HG03097 (cell line): ENCODE data around the gene IRX1.

Source experiments
- ATAC-seq: cut with Tn5 transposase; IDR thresholded peaks from one replicate; pipeline ENCODE4 v1.9.1; 2021; ENCODE audit not compliant: unreplicated experiment, low FRiP score

The IRX1 gene

DNA sequence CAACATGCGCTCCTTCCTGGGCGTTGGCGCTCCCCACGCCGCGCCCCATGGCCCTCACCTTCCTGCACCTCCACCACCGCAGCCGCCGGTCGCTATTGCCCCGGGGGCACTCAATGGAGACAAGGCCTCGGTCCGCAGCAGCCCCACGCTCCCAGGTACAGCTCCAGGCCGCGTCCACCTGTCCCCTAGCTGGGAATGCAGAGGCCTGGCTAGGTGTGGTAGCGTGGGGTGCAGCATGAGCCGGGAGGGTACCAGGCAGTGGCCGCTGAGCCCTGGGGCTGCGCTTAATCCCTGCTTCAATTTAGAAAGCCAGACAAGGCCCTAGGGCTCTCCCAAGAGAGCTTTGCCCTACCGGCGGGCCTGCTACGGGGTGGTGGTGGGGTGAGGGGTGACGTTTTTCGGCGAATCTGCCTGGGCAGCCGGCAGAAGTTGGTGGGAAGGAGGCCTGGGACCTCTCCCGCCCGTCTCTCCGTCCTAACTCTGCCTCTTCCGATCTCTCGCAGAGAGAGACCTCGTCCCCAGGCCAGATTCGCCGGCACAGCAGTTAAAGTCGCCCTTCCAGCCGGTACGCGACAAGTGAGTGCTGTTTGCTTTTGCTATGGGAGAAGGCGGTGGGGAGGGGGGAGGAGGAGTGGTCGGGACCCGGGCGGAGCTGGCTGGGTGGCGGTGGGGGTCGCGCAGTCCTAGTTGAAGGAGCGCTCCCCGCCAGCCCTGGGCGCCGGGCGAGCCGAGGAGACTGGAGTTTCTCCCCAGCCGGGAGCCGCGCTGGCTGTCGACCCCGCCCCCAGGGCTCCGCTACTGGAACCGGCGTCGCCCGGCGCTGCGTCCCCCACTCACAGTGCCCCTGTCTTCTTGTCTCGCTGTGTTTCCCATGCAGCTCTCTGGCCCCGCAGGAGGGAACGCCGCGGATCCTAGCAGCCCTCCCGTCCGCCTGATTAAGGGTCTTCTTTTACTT lies 4.8 kb downstream of the IRX1 start:
- ATAC-seq, result no peak

DNA sequence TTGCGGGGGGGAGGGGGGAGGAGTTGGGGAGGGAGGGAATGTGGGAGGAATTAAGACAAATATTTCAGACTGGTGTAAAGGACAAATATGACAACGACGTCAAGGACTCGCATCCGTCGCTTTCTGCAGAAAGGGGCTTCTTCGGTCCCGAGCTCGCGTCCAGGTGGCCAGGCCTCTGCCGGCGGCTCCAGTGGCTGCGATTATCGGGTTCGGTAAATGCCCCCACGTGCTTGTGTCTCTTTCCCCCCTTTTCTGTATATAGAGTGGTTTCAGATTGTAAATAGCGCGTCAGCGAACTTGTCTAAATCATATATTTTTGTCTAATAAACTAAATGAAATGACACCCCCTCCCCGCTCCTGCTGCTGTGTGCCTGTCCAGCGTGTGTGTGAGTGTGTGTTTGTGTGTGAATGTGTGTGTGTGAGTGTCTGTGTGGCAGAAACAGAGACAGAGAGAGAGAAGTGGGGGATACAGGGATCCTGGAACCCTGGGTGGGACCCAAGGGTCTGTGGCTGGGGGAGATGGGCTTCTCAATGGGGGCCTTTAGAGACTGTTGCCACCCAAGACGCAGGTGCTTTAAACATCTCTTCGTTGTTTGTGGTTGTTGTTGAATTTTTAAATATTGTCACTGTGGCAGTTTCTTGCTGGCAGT lies 5.6 kb downstream of the IRX1 start:
- no peak for ATAC-seq

DNA sequence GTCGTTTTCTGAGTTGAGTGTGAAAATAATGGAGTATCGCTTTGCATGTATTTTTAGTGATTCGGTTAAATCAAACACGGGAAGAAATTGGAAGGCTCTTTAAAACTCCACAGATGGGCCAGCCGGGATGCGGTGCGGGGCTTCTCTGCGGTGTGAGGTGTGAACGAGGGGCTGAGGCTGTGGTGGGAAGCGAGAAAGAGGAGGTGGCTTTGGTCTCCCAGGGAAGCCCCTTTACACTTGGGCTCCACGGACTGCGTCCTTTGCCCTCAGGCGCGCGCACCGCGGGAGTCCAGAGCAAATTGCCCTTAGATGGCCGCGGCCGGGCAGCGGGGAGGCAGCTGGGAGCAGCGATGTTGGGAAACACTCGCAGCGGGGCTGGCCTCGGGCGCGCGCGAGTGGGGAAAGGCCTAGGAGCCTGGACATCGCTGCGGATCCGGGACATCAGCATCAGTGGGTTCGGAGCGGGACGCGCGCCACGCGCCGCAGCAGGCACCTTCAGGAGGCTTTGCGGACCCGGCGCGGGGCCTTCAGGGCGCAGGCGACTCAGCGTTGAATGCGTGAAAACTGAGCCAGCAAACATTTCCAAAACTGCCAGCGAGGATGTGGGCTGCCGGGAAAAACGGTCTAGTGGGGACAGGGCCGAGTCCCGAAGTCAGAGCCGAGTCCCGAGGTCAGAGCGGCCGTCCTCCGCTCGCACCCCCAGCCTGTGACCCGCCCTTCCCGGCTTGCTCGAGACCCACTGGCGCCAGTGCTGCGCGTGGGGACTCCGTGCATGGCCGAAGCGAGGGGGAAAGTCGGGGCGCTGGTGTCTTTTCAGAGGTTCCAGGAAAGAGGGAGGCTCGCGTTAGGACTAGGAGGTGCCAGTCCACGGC lies 6.5 kb downstream of the IRX1 start:
- ATAC-seq, result no peak

DNA sequence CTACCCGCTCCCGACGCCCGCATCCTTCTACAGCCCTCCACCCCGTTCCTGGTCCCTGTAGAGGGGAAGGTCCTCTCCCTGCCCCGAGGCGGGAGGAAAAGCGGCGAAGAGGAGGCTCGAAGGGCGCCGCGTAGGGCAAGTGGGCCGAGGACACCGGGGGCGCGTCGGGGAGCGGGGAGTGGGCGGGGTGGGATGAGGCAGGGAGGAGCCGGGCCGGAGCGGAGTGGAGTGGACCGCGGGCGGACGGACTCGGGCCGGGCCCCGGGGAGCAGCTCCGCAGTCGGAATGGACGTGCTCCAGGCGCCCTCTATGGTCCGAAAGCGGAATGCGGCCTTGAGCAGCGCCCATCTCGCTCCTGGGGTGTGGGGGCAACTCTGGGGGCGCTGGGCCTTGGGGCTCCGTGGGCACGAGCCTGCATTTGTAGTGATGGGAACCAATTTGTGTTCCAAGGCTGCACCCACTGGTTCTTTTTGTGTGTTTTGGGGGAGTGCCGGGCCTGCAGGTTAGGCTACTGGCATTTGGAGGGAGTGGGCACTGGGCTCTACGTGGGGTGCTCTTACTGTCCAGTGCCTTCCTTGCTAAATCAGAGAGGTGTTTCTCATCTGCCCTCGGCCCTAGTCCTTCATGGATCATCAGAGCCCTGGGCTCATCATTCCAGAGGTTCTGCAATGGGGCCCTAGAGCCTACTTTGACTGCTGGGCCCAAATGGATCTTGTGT lies 7.3 kb downstream of the IRX1 start:
- no peak for ATAC-seq

DNA sequence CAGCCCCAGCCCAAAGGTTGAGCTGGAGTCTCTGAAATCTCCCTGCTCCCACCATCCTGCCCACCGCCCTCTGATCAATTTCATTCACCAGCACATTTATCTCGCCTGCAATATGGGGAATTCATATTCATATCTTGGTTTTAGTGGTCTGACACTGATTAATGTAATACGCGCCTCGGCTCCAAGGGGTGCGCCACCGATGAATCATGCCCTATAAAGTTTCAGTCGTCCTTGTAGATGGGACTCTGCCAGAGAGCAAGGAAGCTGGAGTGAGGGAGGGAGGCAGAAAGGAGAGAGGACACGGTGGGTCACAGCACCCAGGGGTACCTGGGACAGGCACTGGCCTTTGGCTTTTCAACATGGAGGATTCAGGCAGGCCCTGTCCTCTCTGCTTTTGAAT lies 8.9 kb downstream of the IRX1 start:
- no peak for ATAC-seq

DNA sequence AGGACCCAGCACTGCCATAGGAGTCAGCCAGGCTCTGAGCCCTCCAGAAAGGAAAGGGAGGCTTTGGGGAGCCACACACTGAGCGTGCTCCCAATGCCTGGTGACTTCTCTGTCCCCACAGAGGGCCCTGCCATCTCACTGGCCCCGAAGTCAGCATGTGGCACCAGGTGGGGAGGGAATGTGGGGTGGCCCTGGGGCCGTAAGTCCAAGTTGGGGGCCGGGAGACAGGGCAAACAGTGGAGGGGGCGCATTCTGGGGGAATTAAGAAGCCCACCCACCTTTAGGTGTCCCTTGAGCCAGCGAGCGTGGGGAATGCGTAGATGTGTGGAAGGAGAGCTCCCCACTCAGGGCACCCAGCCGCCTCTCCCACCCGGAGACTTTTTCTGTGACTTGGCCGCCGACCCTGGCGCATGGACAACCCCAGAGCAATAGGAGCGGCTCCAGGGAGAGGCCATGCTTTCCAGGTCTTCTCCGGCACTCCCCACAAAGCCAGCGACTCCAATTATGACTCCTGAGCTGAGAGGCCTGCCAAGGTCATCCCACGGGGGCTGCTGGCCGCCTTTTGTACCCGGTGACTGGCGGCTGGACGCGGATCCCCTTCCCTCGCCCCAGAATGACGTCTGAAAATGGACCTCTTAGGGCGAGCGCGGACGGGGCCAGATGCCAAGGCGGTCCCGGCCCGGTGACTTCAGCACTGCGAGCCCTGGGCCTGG lies 9.8 kb downstream of the IRX1 start:
- ATAC-seq, result no peak

DNA sequence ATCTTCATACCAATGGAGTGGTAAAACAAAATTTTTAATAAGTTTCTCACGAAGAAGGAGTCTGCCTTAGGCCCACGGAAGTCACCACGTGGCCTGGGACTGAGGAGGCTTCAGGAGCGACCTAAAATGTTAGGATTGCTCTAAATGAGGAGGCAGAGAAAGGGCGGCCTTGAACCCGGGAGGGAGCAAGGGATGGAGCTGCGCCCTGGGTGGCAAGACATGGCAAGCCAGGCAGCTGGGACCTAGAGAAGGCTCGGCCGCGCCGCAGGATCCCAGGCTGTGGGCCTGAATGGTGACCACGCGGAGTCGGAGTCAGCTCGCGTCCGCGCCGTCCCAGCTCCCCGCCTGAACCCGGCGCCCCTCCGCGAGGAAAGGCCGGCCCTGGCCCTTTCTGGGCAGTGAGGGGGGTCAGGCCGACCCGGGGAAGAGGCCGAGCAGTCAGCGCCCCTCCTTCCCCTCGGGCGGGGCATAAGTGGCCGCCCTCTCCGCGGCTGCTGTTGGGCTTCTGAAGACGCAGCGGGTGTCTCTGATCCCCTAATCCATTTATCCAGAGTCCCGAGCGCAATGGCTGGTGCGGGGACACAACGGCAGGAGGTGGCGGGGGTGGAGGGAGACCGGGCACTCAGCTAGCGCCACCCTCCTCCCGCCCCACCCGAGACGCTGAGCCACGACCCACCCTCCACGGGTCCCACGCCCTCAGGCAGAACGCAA lies 10.6 kb downstream of the IRX1 start:
- no peak for ATAC-seq

DNA sequence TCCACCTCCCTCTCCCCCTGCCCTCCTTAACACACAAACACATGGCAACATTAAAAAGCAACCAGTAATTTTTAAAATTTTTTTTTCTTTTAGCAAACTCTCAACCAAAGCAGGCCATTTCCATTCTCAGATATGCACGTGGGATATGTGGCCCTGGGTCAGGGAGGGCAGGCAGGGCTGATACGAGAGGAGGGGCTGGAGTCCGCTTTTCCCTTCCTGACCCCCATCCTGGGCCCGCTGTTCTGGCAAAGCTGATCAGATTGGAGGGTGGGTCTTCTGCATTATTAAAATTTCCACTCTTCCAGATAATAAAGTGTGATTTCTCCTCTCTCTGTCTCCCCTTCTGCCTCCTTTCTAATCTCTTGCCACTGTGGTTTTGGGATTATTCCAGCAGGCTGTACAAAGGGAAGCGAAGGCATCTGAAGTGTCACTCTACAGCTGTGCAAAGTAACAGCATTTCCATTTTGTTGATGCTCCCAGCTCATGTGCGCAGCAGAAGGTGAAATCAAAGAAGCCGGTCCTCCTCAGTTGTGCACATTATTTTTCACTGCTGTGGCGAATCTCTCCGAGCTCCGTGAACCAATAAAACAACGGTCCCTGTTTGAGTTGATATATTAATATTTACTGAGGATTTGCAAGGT lies 12.0 kb downstream of the IRX1 start:
- no peak for ATAC-seq

DNA sequence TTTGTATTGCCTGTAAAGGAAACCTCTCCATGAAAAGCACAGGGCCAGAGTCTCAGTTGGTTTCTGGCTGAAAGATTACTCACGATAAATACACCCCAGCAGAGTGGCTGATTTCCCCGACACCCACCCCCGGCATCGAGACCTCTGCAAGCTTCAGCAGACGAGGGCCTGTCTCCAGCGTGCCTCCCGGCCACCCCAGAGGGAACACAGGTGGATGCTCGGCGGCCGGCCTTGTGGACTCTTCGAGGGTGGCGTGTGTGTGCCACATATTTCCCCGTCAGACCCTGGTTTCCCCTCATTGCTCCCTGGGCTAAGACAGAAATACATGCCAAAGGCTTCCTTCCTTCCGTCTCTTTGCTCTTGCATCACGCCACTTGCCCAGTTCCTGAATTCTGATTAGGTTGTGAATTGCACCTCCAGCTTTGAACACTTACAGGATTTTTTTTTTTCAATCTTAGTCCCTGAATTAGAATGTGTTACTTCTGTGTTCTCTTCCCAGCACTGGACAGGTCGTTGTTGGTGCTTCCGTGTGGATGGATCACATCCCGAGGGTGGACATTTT lies 13.6 kb downstream of the IRX1 start:
- ATAC-seq, result no peak

DNA sequence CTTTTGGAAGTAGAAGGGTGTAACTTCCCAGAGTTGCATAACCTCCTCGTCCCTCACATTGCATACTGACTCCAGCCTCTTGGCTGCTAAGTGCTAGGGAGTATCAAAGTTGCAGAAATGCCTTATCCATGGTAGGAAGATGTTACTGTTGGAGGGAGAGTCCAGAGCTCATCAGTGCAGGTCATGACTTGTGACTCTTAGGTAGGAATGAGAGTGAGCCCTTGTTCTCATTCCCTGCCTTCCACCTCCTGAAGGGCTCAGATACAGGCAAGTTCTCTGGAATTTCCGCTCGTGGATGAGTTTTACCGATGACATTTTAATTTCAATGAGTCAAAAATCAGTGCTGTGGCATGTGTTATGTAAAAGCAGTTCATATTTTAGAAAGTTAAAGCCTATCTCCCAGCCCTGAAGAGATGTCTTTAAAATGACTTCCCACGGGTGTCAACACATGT lies 17.0 kb downstream of the IRX1 start:
- no peak for ATAC-seq

DNA sequence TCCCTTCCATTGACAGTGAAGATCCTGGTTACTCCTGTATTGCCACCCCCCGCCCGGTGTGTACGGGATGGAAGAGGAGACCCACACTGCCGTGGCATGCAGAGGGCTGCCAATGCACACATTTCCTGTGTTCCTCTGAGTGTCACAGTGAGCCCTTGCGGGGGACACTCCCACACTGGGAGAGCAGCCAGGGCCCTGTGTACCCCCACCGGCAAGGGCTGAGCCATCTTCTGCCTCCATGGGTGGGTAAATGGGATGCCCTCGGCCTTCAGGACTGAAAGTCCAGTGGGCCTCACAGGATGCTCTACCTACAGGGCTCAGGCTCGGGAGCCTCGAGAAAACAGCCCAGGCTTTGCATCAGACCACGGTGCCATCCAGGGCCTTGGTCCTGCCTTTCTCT lies 18.1 kb downstream of the IRX1 start:
- no peak for ATAC-seq

DNA sequence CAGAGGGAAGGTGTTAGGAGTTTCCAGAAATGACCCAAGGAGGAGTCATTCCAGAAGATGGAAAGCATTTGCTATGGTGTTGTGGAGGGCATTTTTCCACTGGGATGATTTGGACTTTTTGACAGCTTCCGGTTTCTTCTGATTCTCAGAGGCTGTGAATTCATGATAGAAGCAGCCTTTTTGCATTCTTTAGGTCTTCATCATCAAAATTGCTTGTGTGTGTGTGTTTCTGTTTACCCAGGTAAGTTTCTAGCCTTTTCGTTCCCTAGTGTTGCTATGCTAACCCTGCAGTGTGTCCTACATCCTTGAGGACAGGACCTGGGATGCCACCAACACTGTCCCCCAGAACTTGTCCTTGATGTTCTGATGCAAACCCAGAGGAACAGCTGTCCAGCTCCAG lies 19.6 kb downstream of the IRX1 start:
- no peak for ATAC-seq

DNA sequence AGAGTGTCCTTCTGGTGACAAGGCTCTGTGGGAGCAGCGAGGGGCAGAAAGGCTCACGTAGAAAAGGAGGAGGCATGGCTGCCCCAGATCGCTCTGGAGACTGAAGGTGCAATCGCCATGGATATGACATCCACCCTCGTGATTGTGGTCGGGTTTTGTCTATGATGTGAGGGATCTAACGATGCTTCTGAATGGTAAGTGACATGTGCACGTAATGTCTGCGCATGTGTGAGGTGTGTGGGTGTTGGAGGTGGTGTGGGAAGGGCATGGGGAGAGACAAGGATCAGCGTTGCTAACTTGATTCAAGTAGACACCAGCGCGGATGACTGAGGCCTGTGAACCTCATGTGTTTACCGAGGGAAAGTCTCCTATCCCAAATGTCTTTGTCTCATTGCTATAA lies 20.2 kb downstream of the IRX1 start:
- ATAC-seq, result no peak

DNA sequence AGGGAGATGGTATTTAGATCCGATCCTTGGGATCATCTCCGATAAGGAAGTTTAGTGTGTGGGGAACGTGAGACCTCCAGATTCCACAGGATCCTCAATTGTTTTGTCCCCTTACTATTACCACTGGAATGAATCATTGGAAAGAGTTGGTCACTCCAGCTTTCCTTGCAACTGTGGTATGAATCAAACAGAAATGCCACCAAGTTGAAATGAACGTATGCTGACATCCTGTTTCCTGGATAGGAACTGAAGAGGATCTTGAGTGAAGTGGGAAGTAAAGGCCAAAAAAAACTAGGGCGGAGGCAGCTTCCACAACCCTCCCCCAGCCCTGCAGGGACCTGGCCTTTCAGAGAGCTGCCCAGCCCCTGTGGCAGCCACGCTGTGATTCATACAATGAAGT lies 23.9 kb downstream of the IRX1 start:
- ATAC-seq, result no peak

DNA sequence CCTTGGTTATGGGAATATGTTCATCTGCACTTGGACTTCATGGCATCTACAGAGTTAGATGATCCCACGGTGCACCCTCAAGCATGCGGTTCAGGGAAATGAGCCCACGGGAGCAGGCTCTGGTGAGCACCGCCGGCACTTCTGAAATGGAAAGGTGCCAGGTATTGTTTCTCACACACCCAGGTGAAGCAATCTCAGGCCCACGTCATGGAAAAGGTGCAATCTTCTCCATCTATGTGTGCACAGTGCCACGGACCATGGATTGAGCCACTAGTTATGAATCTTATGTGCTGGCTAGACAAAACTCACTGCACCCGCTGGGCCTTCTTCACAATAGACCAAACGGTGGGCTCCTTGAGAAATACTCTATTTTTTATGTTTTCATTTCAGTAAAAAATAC lies 27.3 kb downstream of the IRX1 start:
- no peak for ATAC-seq

DNA sequence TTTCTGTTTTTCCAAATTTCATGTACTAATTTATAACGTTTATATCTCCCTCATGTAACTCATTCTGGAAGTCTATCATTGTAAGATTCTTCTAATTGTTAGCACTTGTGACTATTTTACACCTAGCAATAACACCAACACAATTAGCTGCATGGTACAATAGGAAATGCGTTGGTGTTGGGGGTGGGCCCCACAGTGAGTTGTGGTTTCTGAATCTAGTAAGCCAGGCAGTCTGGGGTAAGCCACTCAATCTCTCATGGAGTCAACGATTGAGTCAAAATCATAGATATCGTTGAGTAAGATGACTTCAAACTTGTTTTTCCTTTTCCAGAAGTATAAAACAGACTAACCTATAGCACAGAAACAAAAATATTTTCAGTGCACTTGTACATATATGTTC lies 30.0 kb downstream of the IRX1 start:
- ATAC-seq, result no peak

DNA sequence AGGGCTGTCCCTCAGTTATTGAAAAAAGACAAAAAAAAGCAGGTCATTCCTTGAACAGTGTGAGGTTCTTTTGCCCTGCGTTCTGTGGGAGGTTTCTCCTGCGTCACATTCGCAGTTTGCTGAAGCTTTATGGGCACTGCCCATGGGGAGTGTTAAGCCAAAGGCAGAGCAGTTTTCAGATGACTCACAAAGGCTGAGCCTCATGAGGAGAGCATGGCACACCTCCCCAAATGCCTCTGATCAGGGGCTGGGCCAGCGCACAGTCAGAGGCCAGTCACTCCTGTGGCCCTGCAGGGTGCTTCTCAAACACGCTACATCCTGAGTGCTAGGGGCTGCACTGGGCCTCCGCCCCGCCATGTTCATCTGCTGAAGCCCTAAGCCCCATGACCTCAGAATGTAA lies 38.4 kb downstream of the IRX1 start:
- ATAC-seq, result no peak

DNA sequence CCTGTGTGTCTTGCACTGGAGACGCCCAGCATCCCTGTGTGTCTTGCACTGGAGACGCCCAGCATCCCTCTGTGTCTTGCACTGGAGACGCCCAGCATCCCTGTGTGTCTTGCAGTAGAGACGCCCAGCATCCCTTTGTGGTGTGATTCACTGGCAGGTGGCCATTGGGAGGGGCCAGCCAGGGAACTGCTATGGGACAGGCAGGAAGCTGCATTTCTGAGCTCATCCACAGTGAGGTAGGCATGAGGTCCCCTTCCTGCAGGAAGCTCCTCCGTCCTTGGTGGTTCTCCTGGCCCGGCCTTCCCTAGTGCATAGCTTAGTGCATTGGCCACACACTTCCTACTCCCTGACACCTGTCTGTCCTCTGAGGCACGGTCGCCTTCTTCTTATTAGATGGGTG lies 43.5 kb downstream of the IRX1 start:
- ATAC-seq, result no peak
